Suprapubic skin (tissue), 3 donors: Measurements from ENCODE around the gene APOLD1.

Experiments used
- CTCF ChIP-seq, 2 donors: fragments of 200-600 bp in 1 of 2; fragments of 450-650 bp in 1 of 2; sonication (generic) in 1 of 2; IDR thresholded peaks; one replicate each; pipeline ENCODE4 v1.5.1; 2016 to 2019; ENCODE audit warnings: antibody characterized with exemption in 2 of 2, mild to moderate bottlenecking in 1 of 2, moderate library complexity in 1 of 2
- POLR2A ChIP-seq, 2 donors: fragments of 450-650 bp; IDR thresholded peaks; one replicate each; pipeline ENCODE4 v1.6.1; 2017; ENCODE audit warnings: antibody characterized with exemption in 2 of 2, mild to moderate bottlenecking in 2 of 2, moderate library complexity in 2 of 2

- TF ChIP-seq CTCF (IDR thresholded peaks at IDR 0.05) (peak; percentile 72 to 75), POLR2A (IDR thresholded peaks at IDR 0.05) (no peak)
Observed at GRCh38 chr12:12788675-12789368, 3.4 kb downstream of the APOLD1 start.
